ENCODE measurements around the gene PAH. TPM values are rescaled to one million over a fixed set of nuclear protein-coding genes. Genes with fewer than 3 reads are reported as not detected.

Gene PAH
- total RNA-seq, 2 experiments from 2014 or later = not detected

DNA sequence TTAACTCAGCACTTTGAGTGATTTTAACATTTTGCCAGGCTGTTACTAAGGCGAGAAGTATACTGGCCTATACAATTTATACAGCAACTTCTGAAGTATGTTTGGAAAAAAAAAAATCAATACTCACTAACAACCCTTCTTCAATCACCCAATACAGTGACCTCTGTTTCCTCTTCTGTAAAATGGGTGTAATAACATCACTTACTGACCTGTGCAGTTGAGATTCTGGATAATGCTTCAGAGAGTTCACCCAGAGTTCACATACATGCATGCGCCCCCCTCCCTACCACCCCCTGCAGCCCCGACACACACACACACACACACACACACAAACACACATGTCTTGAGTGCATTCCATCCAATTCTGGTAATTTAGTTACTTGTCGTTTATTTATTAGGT, 9.1 kb downstream of the PAH start:
- POLR2A ChIA-PET = no interaction called here
- no peaks in the 10 kb centered on the region for H3K27me3 Mint-ChIP-seq
- H3K27ac Mint-ChIP-seq = no peak overlapping the region
- no peak overlapping the region for H3K4me3 Mint-ChIP-seq
- no peaks in the 10 kb centered on the region for H3K36me3 Mint-ChIP-seq
- no peak for DNase-seq
- intact Hi-C loops (cut with micrococcal nuclease) = no loop called here
- no peaks in the 10 kb centered on the region for H3K4me1 Mint-ChIP-seq (ENCODE audit: low read depth)
- CTCF ChIA-PET = no interaction called here
- no peaks in the 10 kb centered on the region for H3K9me3 Mint-ChIP-seq

DNA sequence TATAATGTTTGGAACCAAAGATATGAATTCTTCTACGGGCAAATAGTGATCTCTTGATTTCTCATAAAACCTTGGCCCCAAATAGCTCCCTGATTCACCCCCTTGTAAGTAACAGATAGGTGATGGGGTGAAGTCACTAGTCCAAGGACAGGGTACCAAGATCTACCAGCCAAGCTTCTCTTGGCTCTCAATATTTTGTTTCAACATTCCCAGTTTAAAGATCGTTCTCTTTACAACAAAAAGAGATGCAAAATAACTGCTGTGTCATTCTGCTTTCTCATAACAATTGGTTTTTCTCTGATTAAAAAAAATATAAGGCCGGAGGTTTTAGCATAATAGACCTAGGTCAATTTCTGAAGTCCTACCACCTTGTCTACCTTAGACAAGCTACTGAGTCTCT, 11.8 kb downstream of the PAH start:
- DNase-seq = no peak
- Mint-ChIP-seq H3K27ac (no peak overlapping the region), H3K27me3 (peaks cover 2% of the 10 kb centered on the region), H3K4me3 (no peak overlapping the region), H3K9me3 (no peaks in the 10 kb centered on the region), H3K36me3 (no peaks in the 10 kb centered on the region), H3K4me1 (ENCODE audit: low read depth) (no peaks in the 10 kb centered on the region)
- intact Hi-C loops (cut with micrococcal nuclease) = no loop called here
- POLR2A ChIA-PET = no interaction called here
- CTCF ChIA-PET = interaction anchor here (1.5 kb wide), 1 partner anchor 22 kb away, joined by 3 read pairs; no protein-coding TSS in a partner anchor

DNA sequence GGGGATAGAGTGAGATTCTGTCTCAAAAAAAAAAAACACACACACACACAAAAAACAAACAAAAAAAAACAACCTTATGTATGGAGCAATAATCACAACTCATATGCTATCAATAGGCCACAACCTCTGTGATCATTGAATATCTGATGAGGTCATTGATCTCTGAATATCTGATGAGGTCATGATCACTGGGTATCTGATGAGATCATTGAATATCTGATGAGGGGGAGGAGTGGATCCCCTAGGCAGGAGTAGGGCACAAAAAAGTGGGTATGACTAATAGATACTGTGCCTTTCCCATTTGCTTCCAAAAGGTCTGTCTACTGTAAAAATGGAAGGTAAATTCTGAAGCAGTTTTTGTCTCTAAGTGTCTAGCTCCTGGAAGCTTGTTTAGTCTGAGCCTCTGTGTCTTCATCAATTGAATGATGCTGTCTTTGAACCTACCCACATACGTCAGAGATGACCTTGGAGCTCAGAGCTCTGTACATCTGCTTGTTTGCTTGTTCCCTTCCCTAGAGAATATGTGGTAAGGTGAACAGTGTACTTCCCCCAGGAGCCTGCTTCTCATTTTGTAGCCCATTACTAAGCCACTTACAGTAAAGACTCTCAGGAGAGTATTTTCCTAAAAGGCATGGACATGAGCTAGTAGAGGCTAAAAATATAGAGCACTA, 13.6 kb downstream of the PAH start:
- H3K4me1 Mint-ChIP-seq (ENCODE audit: low read depth) = no peaks in the 10 kb centered on the region
- H3K27ac Mint-ChIP-seq = no peak overlapping the region
- H3K27me3 Mint-ChIP-seq = peaks cover 6% of the 10 kb centered on the region
- intact Hi-C loops (cut with micrococcal nuclease) = no loop called here
- ChIA-PET CTCF (interaction anchor here (1.5 kb wide), 1 partner anchor 20 kb away, joined by 3 read pairs; no protein-coding TSS in a partner anchor), POLR2A (no interaction called here)
- H3K4me3 Mint-ChIP-seq = no peak overlapping the region
- H3K9me3 Mint-ChIP-seq = no peaks in the 10 kb centered on the region
- no peak for DNase-seq
- no peaks in the 10 kb centered on the region for H3K36me3 Mint-ChIP-seq

DNA sequence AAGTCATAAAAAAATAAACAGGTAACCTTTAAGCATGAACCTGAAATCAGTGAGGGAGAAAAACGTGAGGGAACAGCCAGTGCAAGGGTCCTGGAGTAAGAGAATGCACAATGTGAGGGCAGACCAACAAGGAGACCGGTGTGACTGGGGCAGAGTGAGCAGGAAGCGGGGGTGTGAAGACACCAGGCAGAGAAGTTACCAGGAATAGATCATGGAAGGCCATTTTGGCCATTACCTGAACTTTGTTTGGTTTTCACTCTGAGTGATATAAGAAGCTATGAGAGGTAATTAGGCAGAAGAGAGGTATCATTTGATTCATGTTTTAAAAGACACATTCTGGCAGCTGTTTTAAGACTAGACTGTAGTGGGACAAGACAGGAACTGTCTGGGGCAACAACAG, 15.0 kb downstream of the PAH start:
- POLR2A ChIA-PET = no interaction called here
- DNase-seq = no peak
- Mint-ChIP-seq H3K4me1 (ENCODE audit: low read depth) (no peaks in the 10 kb centered on the region), H3K27me3 (peaks cover 6% of the 10 kb centered on the region), H3K36me3 (no peaks in the 10 kb centered on the region), H3K9me3 (no peaks in the 10 kb centered on the region), H3K27ac (no peak overlapping the region), H3K4me3 (no peak overlapping the region)
- CTCF ChIA-PET = no interaction called here
- intact Hi-C loops (cut with micrococcal nuclease) = no loop called here

DNA sequence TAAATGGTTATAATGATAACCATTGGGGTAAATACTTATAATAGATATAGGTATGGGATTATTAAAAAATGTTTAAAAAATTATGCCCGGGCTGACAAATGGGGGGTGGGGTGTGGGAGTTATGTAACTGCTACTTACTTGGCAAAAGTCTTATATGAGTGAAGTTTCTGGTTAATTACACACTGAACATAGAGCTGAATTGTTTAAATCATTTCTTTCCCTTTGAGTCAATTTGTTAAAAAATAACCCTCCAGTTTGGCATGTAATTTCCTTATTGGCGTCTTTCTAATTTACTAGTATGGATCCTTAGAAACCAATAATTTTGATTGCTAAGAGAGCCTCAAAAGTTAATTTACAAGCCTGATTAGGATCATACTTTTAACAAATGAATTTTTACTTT, 16.7 kb downstream of the PAH start:
- no peak overlapping the region for H3K27ac Mint-ChIP-seq
- no peak for DNase-seq
- H3K9me3 Mint-ChIP-seq = no peaks in the 10 kb centered on the region
- intact Hi-C loops (cut with micrococcal nuclease) = no loop called here
- no peak overlapping the region for H3K4me3 Mint-ChIP-seq
- ChIA-PET CTCF (interaction anchor here (1.4 kb wide), 1 partner anchor 17 kb away, joined by 3 read pairs; no protein-coding TSS in a partner anchor), POLR2A (no interaction called here)
- H3K36me3 Mint-ChIP-seq = no peaks in the 10 kb centered on the region
- no peaks in the 10 kb centered on the region for H3K4me1 Mint-ChIP-seq (ENCODE audit: low read depth)
- H3K27me3 Mint-ChIP-seq = peaks cover 10% of the 10 kb centered on the region

DNA sequence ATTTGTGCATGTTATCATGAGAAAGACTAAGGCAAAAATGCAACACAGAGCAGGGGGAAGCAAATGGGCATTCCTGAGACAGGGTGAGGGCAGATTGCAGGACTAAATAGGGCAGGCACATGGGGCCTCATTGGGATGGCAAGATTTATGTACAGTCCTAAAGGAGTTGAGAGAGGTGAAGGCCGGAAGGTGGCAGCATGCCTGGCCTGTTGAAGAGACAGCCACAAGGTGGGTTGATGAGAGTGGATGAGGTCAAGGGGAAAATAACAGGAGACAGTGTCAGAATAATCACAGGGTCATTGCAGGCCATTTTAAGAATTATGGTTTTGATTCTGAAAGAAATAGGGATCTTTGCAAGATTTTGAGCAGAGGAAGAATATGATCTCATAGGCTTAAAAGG, 21.0 kb downstream of the PAH start:
- no peaks in the 10 kb centered on the region for H3K36me3 Mint-ChIP-seq
- ChIA-PET POLR2A (no interaction called here), CTCF (no interaction called here)
- peaks cover 10% of the 10 kb centered on the region for H3K27me3 Mint-ChIP-seq
- no peak overlapping the region for H3K4me3 Mint-ChIP-seq
- no peak for DNase-seq
- H3K4me1 Mint-ChIP-seq (ENCODE audit: low read depth) = no peaks in the 10 kb centered on the region
- intact Hi-C loops (cut with micrococcal nuclease) = no loop called here
- no peaks in the 10 kb centered on the region for H3K9me3 Mint-ChIP-seq
- no peak overlapping the region for H3K27ac Mint-ChIP-seq

DNA sequence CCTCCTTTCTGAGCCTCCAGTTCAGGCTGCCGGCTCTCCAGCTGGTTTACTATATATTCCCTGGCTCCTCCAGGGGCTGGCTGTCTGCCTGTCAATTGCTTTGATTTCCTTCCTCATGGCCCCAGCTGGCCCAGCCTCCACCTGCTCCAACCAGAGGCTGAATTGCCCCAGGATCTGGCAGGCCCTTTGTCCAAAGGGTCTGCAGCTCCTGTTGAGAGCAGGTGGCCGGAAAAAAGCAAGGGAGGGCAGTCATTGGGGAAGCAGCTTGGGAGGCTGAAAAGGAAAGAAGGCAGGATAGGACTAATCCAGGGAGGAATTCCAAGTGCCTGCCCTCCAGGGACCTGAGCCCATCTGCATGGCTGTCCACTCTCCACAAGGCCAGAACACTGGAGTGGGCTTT, 25.3 kb downstream of the PAH start:
- POLR2A ChIA-PET = no interaction called here
- no peaks in the 10 kb centered on the region for H3K36me3 Mint-ChIP-seq

DNA sequence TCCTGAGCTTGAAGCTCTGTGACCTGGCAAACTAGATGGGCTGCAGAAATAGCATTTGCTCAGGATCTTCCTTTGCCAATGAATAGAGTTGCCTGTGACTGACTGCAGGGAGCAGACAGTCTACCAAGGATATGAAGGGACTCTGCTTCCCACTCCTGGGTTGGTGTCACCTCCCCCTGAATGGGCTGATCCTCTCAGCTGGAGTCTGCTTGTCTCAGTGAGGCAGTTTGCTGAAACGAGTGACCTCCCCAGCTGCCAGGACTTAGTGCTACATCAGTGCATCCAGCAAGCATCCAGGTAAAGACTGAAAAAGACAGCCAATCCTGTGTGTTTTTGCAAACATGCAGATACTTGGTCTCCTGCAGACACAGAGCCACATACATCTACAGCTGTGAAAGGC, 28.5 kb downstream of the PAH start:
- Mint-ChIP-seq H3K27me3 (no peaks in the 10 kb centered on the region), H3K4me3 (no peak overlapping the region), H3K9me3 (no peaks in the 10 kb centered on the region), H3K27ac (no peak overlapping the region), H3K4me1 (ENCODE audit: low read depth) (no peaks in the 10 kb centered on the region), H3K36me3 (no peaks in the 10 kb centered on the region)
- POLR2A ChIA-PET = no interaction called here
- DNase-seq = no peak
- intact Hi-C loops (cut with micrococcal nuclease) = no loop called here
- CTCF ChIA-PET = no interaction called here

More for the DNA sequence above, 25.3 kb downstream of the PAH start:
- Mint-ChIP-seq H3K4me1 (ENCODE audit: low read depth) (no peaks in the 10 kb centered on the region), H3K4me3 (no peak overlapping the region), H3K27me3 (peaks cover under 1% of the 10 kb centered on the region), H3K9me3 (no peaks in the 10 kb centered on the region), H3K27ac (no peak overlapping the region)
- intact Hi-C loops (cut with micrococcal nuclease) = no loop called here
- CTCF ChIA-PET = interaction anchor here (2.0 kb wide), 1 partner anchor 8 kb away, joined by 12 read pairs; no protein-coding TSS in a partner anchor
- DNase-seq = no peak

DNA sequence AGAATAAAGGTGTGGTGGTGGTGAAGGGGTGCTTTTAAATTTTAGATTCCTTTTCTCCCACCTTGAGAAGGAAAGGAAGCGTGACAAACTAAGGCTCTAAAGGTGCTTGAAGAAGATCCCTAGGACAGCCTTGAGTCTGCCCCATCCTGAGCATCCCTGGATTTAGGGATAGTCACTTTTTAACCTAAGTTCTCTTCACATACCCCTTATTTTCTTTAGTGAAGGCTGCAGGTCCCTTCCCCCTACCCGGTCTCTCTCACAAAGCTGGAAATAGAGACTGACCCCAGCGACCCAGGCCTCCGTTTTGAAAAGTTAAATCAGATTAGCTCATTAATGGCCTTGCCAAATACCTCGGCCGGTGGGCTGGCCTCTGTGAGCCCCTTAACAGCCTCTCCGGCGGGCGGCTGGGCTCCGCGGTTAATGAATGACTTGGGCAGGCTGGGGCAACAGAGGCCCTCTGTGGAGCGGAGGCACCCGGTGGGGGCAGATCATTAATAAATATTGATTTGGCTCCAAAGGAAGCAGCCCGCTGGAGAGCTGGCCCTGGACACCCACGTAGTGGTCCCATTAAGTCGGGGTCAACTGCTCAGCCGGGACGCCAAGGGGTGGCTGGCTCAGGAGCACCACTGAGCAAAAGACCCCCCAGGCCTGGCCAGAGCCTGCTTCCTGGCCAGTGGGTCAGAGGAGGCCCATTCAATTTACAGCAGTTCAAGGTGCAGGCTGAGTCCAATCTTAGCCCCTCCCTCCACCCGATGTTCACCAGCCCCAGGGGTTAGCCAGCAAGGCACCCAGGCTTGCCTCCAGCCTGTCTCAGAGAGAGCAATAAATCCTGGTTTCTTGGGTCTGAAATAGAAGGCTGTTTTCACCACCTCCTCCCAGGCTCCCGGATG, 31.8 kb downstream of the PAH start:
- Mint-ChIP-seq H3K4me3 (no peak overlapping the region), H3K36me3 (no peaks in the 10 kb centered on the region), H3K27me3 (peaks cover 10% of the 10 kb centered on the region), H3K4me1 (ENCODE audit: low read depth) (no peaks in the 10 kb centered on the region), H3K27ac (no peak overlapping the region), H3K9me3 (no peaks in the 10 kb centered on the region)
- no peak for DNase-seq
- intact Hi-C loops (cut with micrococcal nuclease) = no loop called here
- CTCF ChIA-PET = interaction anchor here (1.2 kb wide), 1 partner anchor 663 kb away, joined by 4 read pairs; no protein-coding TSS in a partner anchor
- POLR2A ChIA-PET = no interaction called here

DNA sequence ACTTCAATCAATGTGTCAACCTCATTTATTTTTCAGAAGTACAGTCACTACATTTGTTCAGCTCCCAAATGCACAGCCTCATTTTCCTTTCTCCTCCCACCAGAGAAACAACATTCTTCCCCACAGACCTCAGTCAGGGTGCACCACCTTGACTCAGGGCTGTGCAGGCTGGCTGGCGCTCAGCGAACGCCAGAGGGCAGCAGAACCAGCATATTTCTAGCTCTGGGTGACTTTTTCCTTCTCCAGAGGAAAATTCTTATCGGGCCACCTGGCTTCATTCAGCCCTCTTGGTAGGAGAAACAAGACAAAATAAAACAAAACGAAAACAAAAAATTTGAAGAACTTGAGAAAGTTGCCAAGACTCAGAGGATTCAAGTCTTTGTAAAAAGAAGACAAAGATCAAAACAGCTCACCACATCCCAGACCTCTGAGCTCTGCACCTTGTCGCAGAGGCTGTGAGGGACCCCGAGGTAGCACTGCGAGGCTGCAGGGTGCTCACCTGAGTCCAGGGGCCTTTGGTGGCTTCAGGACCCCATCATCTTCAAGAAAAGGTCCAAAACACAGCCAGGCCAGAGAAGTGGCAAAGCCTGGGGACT, 33.7 kb downstream of the PAH start:
- DNase-seq = peak; percentile 53
- no peaks in the 10 kb centered on the region for H3K36me3 Mint-ChIP-seq
- H3K4me1 Mint-ChIP-seq (ENCODE audit: low read depth) = no peaks in the 10 kb centered on the region
- H3K9me3 Mint-ChIP-seq = no peaks in the 10 kb centered on the region
- POLR2A ChIA-PET = no interaction called here
- CTCF ChIA-PET = interaction anchor here (0.8 to 2.5 kb wide), 15 partner anchors 9 to 672 kb away, joined by 3 to 31 read pairs (median 3); no protein-coding TSS in a partner anchor
- intact Hi-C loops (cut with micrococcal nuclease) = loop anchor here (1.0 to 2.0 kb wide), 2 partner anchors 621 to 665 kb away; no protein-coding TSS in a partner anchor
- no peak overlapping the region for H3K27ac Mint-ChIP-seq
- no peak overlapping the region for H3K4me3 Mint-ChIP-seq
- H3K27me3 Mint-ChIP-seq = peaks cover 11% of the 10 kb centered on the region

DNA sequence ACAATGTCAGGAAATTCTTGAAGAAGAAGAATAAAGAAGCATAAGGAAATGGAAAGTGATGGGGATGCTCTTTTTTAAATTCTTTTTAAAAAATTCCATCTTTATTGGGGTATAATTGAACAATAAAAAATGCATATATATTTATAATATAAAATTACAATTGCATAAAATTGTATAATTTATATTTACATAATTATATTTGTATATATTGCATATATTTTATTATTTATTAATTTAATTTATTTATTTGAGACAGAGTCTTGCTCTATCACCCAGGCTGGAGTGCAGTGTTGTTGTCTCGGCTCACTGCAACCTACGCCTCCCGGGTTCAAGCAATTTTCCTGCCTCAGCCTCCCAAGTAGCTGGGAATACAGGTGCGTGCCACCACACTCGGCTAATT, 36.3 kb downstream of the PAH start:
- intact Hi-C loops (cut with micrococcal nuclease) = no loop called here
- H3K27me3 Mint-ChIP-seq = peaks cover 11% of the 10 kb centered on the region
- no peaks in the 10 kb centered on the region for H3K36me3 Mint-ChIP-seq
- H3K27ac Mint-ChIP-seq = no peak overlapping the region
- H3K4me1 Mint-ChIP-seq (ENCODE audit: low read depth) = no peaks in the 10 kb centered on the region
- ChIA-PET POLR2A (no interaction called here), CTCF (no interaction called here)
- DNase-seq = no peak
- no peaks in the 10 kb centered on the region for H3K9me3 Mint-ChIP-seq
- H3K4me3 Mint-ChIP-seq = no peak overlapping the region

DNA sequence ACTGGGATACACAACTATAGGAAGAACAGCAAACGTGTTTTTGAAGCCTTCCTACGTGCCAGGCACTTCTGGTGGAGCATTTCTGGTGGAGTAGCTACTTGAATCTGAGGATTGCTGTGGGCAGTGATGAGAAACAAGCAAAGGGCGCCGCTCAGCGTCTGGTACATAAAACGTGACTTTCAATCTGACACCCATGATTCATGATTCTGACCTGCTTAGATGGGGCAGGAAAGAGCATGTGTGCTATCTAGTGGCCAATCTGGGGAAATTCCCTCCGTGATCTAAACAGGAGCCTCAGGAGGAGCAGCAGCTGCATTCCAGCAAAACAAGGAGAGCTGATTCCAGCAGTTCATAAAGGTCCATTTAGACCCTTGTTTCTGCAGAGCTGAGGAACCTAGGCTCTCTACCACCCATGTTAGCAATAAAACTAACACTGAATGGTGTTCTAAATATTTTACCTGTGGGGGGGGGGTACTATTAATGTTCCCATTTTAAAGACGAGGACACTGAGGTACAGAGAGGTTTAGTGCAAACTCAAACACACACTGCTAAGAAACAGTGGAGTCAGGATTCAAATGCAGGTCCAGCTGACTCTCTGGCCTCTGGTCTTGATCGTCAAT, 37.8 kb downstream of the PAH start:
- Mint-ChIP-seq H3K27me3 (peaks cover 11% of the 10 kb centered on the region), H3K4me1 (ENCODE audit: low read depth) (no peaks in the 10 kb centered on the region), H3K36me3 (no peaks in the 10 kb centered on the region), H3K9me3 (no peaks in the 10 kb centered on the region), H3K4me3 (no peak overlapping the region), H3K27ac (no peak overlapping the region)
- peak; percentile 47 for DNase-seq
- ChIA-PET CTCF (interaction anchor here (0.5 to 1.3 kb wide), 4 partner anchors 28 to 939 kb away, joined by 3 read pairs; no protein-coding TSS in a partner anchor), POLR2A (no interaction called here)
- intact Hi-C loops (cut with micrococcal nuclease) = loop anchor here (5.0 kb wide), 1 partner anchor 707 kb away; no protein-coding TSS in a partner anchor

All from activated CD4-positive, alpha-beta memory T cell treated with anti-CD3 and anti-CD28 coated beads for 36 hours (primary cell).